ENCODE data around the gene MAN2A2. TPM values are rescaled to one million over a fixed set of nuclear protein-coding genes. Genes with fewer than 3 reads are reported as not detected.
"Not testable (repeated sequence)": the region's sequence is repeated elsewhere in the genome, so short reads cannot be mapped to it uniquely, and the experiment has no call there.

The MAN2A2 gene
- total and polyA plus RNA-seq, 3 experiments from 2014 or later: 10.8 to 92.7 (median 90.7) TPM

DNA sequence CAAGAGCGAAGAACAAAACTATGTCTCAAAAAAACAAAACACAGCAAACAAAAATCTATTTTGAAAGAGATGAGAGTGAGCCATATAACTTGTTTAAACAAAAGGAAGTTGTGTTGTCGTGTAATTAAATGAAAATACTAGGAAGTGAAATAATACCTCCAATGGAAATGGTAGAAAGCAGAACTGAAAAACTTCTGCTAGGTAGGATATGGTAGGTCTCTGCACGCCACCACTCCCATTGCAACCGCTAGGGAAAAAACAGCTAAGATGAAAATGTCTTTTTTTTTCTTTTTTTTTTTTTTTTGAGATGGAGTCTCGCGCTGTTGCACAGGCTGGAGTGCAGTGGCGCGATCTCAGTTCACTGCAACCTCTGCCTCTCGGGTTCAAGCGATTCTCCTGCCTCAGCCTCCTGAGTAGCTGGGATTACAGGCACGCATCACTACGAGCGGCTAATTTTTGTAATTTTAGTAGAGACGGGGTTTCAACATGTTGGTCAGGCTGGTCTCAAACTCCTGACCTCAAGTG lies 5.9 kb upstream of the MAN2A2 start:
- H3K27me3 ChIP-seq (ENCODE audit: insufficient read depth, low read length, poor library complexity, severe bottlenecking); POLR2A ChIA-PET; H3K9me3 ChIP-seq (ENCODE audit: low read length); H3K36me3 ChIP-seq (ENCODE audit: insufficient read depth, low read length); H3K4me1 ChIP-seq (ENCODE audit: insufficient read depth, low read length); H3K27ac Mint-ChIP-seq; H3K9me3 Mint-ChIP-seq; H3K4me3 ChIP-seq (ENCODE audit: low read length); H3K36me3 Mint-ChIP-seq; H3K27me3 Mint-ChIP-seq; DNase-seq; H3K27ac ChIP-seq (ENCODE audit: low read depth, low read length); H3K4me3 Mint-ChIP-seq: not testable (repeated sequence)
- H3K4me1 Mint-ChIP-seq: peaks cover 11 to 12% (median 11%) of the 10 kb centered on the region in 3 donors
- CTCF ChIA-PET: interaction anchor here (0.6 to 14.4 kb wide), 3 partner anchors 11 to 80 kb away, joined by 3 to 251 read pairs (median 14); partner anchors contain the start of genes HDDC3 and UNC45A

DNA sequence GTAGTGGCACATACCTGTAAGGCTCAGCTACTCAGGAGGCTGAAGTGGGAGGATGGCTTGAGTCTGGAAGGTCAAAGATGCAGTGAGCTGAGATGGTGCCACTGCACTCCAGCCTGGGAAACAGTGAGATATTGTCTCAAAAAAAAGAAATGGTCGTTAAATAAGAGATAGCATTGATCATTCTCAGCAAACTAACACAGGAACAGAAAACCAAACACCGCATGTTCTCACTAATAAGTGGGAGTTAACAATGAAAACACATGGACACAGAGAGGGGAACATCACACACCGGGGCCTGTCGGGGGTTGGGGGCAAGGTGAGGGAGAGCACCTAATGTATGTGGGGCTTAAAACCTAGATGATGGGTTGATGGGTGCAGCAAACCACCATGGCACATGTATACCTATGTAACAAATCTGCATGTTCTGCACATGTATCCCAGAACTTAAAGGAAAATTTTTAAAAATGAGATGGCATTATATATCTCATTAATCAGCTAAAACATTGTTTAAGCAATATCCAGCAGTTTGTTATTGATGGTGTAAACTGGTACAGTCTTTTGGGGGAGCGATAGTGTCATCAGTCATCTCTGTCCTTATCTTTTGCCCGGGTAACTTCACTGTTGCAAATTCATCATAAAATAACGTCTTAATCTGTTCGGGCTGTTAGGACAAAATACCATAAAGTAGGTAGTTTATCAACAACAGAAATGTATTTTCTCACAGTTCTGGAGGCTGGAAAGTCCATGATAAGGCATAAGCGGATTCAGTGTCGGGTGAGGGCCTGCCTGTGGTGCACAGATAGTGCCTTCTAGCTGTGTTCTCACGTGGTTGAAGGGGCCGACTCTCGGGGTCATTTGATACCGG lies 1.7 kb upstream of the MAN2A2 start:
- no peak for DNase-seq
- Histone ChIP-seq H3K4me1 (ENCODE audit: insufficient read depth, low read length) (peaks cover 20% of the 10 kb centered on the region), H3K27me3 (ENCODE audit: insufficient read depth, low read length, poor library complexity, severe bottlenecking) (no peaks in the 10 kb centered on the region), H3K27ac (ENCODE audit: low read depth, low read length) (peak overlapping the region; percentile 84), H3K36me3 (ENCODE audit: insufficient read depth, low read length) (peaks cover 13% of the 10 kb centered on the region), H3K9me3 (ENCODE audit: low read length) (no peaks in the 10 kb centered on the region), H3K4me3 (ENCODE audit: low read length) (peak overlapping the region; percentile 87)
- ChIA-PET CTCF (interaction anchor here (0.7 to 14.4 kb wide), 7 partner anchors 10 to 132 kb away, joined by 3 to 251 read pairs (median 4); partner anchors contain the start of genes HDDC3 and UNC45A), POLR2A (interaction anchor here (1.2 to 4.8 kb wide), 3 partner anchors 12 to 33 kb away, joined by 4 to 63 read pairs (median 25); partner anchors contain the start of genes HDDC3 and UNC45A)
- peaks cover 21 to 37% (median 21%) of the 10 kb centered on the region in 3 donors for H3K4me1 Mint-ChIP-seq
- no peaks in the 10 kb centered on the region for H3K27me3 Mint-ChIP-seq
- H3K4me3 Mint-ChIP-seq: peak overlapping the region; percentile 86 to 93 (median 91)
- H3K27ac Mint-ChIP-seq: peak overlapping the region; percentile 87 to 96 (median 92)
- no peaks in the 10 kb centered on the region for H3K9me3 Mint-ChIP-seq
- H3K36me3 Mint-ChIP-seq: peaks cover 4 to 26% (median 7%) of the 10 kb centered on the region in 3 donors

GRCh38 chr15:90902040-90902839 lies 862 bp upstream of the MAN2A2 start:
- peaks cover 21% of the 10 kb centered on the region for H3K36me3 ChIP-seq (ENCODE audit: insufficient read depth, low read length)
- H3K27me3 Mint-ChIP-seq: no peaks in the 10 kb centered on the region
- peaks cover 20% of the 10 kb centered on the region for H3K4me1 ChIP-seq (ENCODE audit: insufficient read depth, low read length)
- ChIA-PET POLR2A (interaction anchor here (1.1 to 4.8 kb wide), 7 partner anchors 13 to 1008 kb away, joined by 3 to 63 read pairs (median 6); partner anchors contain the start of genes AP3S2, HDDC3, RCCD1 and UNC45A), CTCF (interaction anchor here (0.7 to 14.4 kb wide), 11 partner anchors 9 to 254 kb away, joined by 3 to 251 read pairs (median 4); partner anchors contain the start of genes HDDC3 and UNC45A)
- peak; percentile 59 to 81 (median 74) for DNase-seq
- peaks cover 4 to 34% (median 7%) of the 10 kb centered on the region in 3 donors for H3K36me3 Mint-ChIP-seq
- peak overlapping the region; percentile 87 to 96 (median 92) for H3K27ac Mint-ChIP-seq
- peak overlapping the region; percentile 87 for H3K4me3 ChIP-seq (ENCODE audit: low read length)
- no peaks in the 10 kb centered on the region for H3K27me3 ChIP-seq (ENCODE audit: insufficient read depth, low read length, poor library complexity, severe bottlenecking)
- no peaks in the 10 kb centered on the region for H3K9me3 ChIP-seq (ENCODE audit: low read length)
- peak overlapping the region; percentile 86 to 93 (median 91) for H3K4me3 Mint-ChIP-seq
- H3K27ac ChIP-seq (ENCODE audit: low read depth, low read length): peak overlapping the region; percentile 84
- H3K4me1 Mint-ChIP-seq: peaks cover 21 to 37% (median 21%) of the 10 kb centered on the region in 3 donors
- no peaks in the 10 kb centered on the region for H3K9me3 Mint-ChIP-seq

DNA sequence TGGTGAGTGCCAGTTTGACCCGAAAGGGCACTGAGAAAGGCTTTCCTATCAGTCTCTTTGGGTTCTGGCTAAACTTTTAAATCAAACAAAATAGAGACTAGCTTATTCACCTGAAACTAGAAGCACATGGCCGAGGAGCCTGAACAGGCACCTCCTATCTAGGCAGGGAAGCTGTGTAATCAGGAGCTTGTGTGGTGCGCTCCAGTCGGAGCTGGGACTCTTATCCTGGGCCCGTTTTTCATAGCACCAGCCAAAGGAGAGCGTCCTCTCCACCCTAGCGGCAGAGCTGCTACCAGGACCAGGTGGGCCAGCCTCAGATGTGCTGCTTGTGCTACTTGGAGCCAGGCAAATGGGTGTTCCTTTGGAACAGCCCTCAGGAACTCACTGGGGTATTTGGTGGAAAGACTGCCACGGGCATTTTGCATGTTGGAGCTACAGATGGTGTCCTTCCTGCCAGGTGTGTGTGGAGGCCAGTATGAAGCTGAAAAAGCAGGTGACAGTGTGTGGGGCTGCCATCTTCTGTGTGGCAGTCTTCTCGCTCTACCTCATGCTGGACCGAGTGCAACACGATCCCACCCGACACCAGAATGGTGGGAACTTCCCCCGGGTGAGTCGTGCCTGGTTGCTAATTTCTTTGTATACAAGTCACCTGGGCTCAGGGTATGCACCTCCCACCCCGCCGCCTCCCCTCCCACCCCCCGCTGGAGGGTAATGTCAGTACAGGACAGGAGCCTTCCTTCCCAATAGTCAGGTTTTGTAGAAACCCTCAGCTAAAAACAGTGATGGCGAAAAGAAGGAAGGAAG lies 833 bp downstream of the MAN2A2 start:
- Mint-ChIP-seq H3K4me3 (peak overlapping the region; percentile 81 to 94 (median 82)), H3K36me3 (peaks cover 7 to 48% (median 12%) of the 10 kb centered on the region in 3 donors), H3K27me3 (no peaks in the 10 kb centered on the region), H3K9me3 (no peaks in the 10 kb centered on the region), H3K4me1 (peaks cover 21 to 37% (median 21%) of the 10 kb centered on the region in 3 donors), H3K27ac (peak overlapping the region; percentile 46 to 96 (median 84))
- CTCF ChIA-PET: interaction anchor here (0.6 to 14.4 kb wide), 9 partner anchors 10 to 670 kb away, joined by 3 to 251 read pairs (median 4); partner anchors contain the start of genes CIB1, GDPGP1, HDDC3 and UNC45A
- Histone ChIP-seq H3K36me3 (ENCODE audit: insufficient read depth, low read length) (peaks cover 31% of the 10 kb centered on the region), H3K9me3 (ENCODE audit: low read length) (no peaks in the 10 kb centered on the region), H3K27ac (ENCODE audit: low read depth, low read length) (peak overlapping the region; percentile 79), H3K4me1 (ENCODE audit: insufficient read depth, low read length) (peaks cover 20% of the 10 kb centered on the region), H3K27me3 (ENCODE audit: insufficient read depth, low read length, poor library complexity, severe bottlenecking) (no peaks in the 10 kb centered on the region), H3K4me3 (ENCODE audit: low read length) (peak overlapping the region; percentile 72)
- POLR2A ChIA-PET: interaction anchor here (0.5 to 4.8 kb wide), 8 partner anchors 22 to 670 kb away, joined by 3 to 63 read pairs (median 4); partner anchors contain the start of genes CIB1, GDPGP1, HDDC3 and RCCD1
- no peak for DNase-seq

- ChIA-PET CTCF (interaction anchor here (1.1 to 14.4 kb wide), 4 partner anchors 9 to 257 kb away, joined by 3 to 251 read pairs (median 6); partner anchors contain the start of genes HDDC3 and UNC45A), POLR2A (interaction anchor here (4.8 kb wide), 1 partner anchor 26 kb away, joined by 63 read pairs; the partner anchor contains the start of gene HDDC3)
- Histone ChIP-seq H3K36me3 (ENCODE audit: insufficient read depth, low read length) (peaks cover 36% of the 10 kb centered on the region), H3K27me3 (ENCODE audit: insufficient read depth, low read length, poor library complexity, severe bottlenecking) (no peaks in the 10 kb centered on the region), H3K27ac (ENCODE audit: low read depth, low read length) (no peak overlapping the region), H3K4me1 (ENCODE audit: insufficient read depth, low read length) (peaks cover 20% of the 10 kb centered on the region), H3K9me3 (ENCODE audit: low read length) (no peaks in the 10 kb centered on the region), H3K4me3 (ENCODE audit: low read length) (no peak overlapping the region)
- Mint-ChIP-seq H3K36me3 (peaks cover 7 to 56% (median 12%) of the 10 kb centered on the region in 3 donors), H3K4me3 (peak overlapping the region in 4 of 7 donors; percentile 32 to 86 (median 48)), H3K4me1 (peaks cover 21 to 37% (median 21%) of the 10 kb centered on the region in 3 donors), H3K9me3 (no peaks in the 10 kb centered on the region), H3K27me3 (no peaks in the 10 kb centered on the region), H3K27ac (peak overlapping the region in 3 of 8 donors; percentile 36 to 54 (median 52))
- no peak for DNase-seq
These were observed 1.6 kb downstream of the MAN2A2 start for GRCh38 chr15:90904746-90905145.

- DNase-seq: no peak
These were observed 2.4 kb downstream of the MAN2A2 start for GRCh38 chr15:90905306-90906180.

More at GRCh38 chr15:90905306-90906180, 2.4 kb downstream of the MAN2A2 start:
- peak overlapping the region in 3 of 7 donors; percentile 30 to 44 (median 32) for H3K4me3 Mint-ChIP-seq
- peak overlapping the region in 5 of 8 donors; percentile 32 to 84 (median 66) for H3K27ac Mint-ChIP-seq
- peaks cover 21 to 37% (median 21%) of the 10 kb centered on the region in 3 donors for H3K4me1 Mint-ChIP-seq
- H3K36me3 ChIP-seq (ENCODE audit: insufficient read depth, low read length): peaks cover 44% of the 10 kb centered on the region
- H3K36me3 Mint-ChIP-seq: peaks cover 7 to 64% (median 12%) of the 10 kb centered on the region in 3 donors
- CTCF ChIA-PET: interaction anchor here (1.1 to 14.4 kb wide), 6 partner anchors 8 to 612 kb away, joined by 3 to 251 read pairs (median 4); partner anchors contain the start of genes HDDC3 and UNC45A
- H3K9me3 Mint-ChIP-seq: no peaks in the 10 kb centered on the region
- H3K4me3 ChIP-seq (ENCODE audit: low read length): no peak overlapping the region
- H3K9me3 ChIP-seq (ENCODE audit: low read length): no peaks in the 10 kb centered on the region
- POLR2A ChIA-PET: interaction anchor here (0.6 kb wide), 1 partner anchor 17 kb away, joined by 3 read pairs; no protein-coding TSS in a partner anchor
- H3K27me3 ChIP-seq (ENCODE audit: insufficient read depth, low read length, poor library complexity, severe bottlenecking): no peaks in the 10 kb centered on the region
- peaks cover 20% of the 10 kb centered on the region for H3K4me1 ChIP-seq (ENCODE audit: insufficient read depth, low read length)
- no peak overlapping the region for H3K27ac ChIP-seq (ENCODE audit: low read depth, low read length)
- no peaks in the 10 kb centered on the region for H3K27me3 Mint-ChIP-seq
